ENCODE measurements around the gene MARS2.

The MARS2 gene

DNA sequence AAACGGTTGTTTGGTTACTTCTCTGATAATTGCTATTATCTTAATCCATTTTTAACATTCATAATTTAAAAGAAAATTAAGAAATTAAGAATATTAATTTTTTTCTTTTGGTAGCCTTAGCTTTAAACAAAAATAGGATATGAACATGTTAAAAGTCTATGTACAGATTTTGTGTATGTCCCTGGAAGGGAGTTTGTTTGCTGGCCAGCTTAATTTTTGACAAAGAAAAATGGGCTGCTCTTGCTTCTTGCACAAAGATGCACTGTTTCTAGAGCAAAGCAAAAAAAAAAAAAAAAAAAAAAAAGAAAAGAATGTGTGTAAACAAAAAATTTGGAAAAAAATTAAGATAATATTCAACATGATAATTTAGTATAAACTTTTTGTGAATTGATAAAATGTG is 31.1 kb upstream of the MARS2 start:
- H3K4me3 ChIP-seq (ENCODE audit: low read length), result no peak overlapping the region
- no peak for TF ChIP-seq EZH2phosphoT487 (IDR thresholded peaks at IDR 0.05; ENCODE audit: borderline replicate concordance, low read length)
- TF ChIP-seq, protein P1, sequence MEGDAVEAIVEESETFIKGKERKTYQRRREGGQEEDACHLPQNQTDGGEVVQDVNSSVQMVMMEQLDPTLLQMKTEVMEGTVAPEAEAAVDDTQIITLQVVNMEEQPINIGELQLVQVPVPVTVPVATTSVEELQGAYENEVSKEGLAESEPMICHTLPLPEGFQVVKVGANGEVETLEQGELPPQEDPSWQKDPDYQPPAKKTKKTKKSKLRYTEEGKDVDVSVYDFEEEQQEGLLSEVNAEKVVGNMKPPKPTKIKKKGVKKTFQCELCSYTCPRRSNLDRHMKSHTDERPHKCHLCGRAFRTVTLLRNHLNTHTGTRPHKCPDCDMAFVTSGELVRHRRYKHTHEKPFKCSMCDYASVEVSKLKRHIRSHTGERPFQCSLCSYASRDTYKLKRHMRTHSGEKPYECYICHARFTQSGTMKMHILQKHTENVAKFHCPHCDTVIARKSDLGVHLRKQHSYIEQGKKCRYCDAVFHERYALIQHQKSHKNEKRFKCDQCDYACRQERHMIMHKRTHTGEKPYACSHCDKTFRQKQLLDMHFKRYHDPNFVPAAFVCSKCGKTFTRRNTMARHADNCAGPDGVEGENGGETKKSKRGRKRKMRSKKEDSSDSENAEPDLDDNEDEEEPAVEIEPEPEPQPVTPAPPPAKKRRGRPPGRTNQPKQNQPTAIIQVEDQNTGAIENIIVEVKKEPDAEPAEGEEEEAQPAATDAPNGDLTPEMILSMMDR (IDR thresholded peaks at IDR 0.05; ENCODE audit: low read depth, low read length, poor library complexity, severe bottlenecking), result no peak

DNA sequence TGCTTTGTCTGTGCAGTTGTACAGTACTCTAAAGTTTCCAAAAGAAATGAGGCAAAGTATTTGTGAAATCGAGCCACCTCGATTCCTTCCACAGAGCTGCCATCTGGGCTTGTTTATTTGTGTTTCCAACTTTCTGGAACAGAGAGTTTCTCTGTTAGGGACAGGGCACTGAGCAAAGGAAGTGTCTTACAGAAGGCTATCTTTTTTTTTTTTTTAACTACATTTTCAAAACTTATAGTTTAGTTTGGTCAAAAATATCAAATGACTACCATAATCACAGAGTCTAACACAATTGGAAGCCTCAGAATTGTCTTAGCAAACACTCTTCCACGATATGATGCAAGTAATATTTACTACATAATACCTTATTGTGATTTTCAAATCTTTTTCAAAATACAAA is 30.6 kb upstream of the MARS2 start:
- Histone ChIP-seq H3K4me1 (ENCODE audit: control insufficient read depth, low read length) (no peaks in the 10 kb centered on the region), H3K79me2 (ENCODE audit: control insufficient read depth, low read length) (no peaks in the 10 kb centered on the region), H3F3A (ENCODE audit: control insufficient read depth, insufficient read depth) (no peaks in the 10 kb centered on the region), H4K20me1 (ENCODE audit: control insufficient read depth, insufficient read depth, low read depth, low read length) (no peaks in the 10 kb centered on the region), H3K9me3 (ENCODE audit: control insufficient read depth, insufficient read depth, low read length) (no peaks in the 10 kb centered on the region), H3K36me3 (ENCODE audit: control insufficient read depth, low read length) (no peaks in the 10 kb centered on the region), H3K27me3 (ENCODE audit: control insufficient read depth, low read length) (peaks cover 15% of the 10 kb centered on the region), H3K4me2 (ENCODE audit: low read length) (no peak overlapping the region), H3K4me3 (ENCODE audit: low read length) (no peak overlapping the region), H3K9me2 (replicated peaks; ENCODE audit: control insufficient read depth, low read length) (no peaks in the 10 kb centered on the region), H3K27ac (ENCODE audit: low read depth, low read length) (no peak overlapping the region)
- TF ChIP-seq, protein P1 (IDR thresholded peaks at IDR 0.05; ENCODE audit: low read depth, low read length, poor library complexity, severe bottlenecking), result no peak
- no peak for TF ChIP-seq EZH2phosphoT487 (IDR thresholded peaks at IDR 0.05; ENCODE audit: borderline replicate concordance, low read length)

More for the DNA sequence above, 31.1 kb upstream of the MARS2 start:
- Histone ChIP-seq H3K9me3 (ENCODE audit: control insufficient read depth, insufficient read depth, low read length) (no peaks in the 10 kb centered on the region), H3F3A (ENCODE audit: control insufficient read depth, insufficient read depth) (no peaks in the 10 kb centered on the region), H3K4me1 (ENCODE audit: control insufficient read depth, low read length) (no peaks in the 10 kb centered on the region), H3K79me2 (ENCODE audit: control insufficient read depth, low read length) (no peaks in the 10 kb centered on the region), H3K4me2 (ENCODE audit: low read length) (no peak overlapping the region), H3K27ac (ENCODE audit: low read depth, low read length) (no peak overlapping the region), H3K36me3 (ENCODE audit: control insufficient read depth, low read length) (no peaks in the 10 kb centered on the region), H3K9me2 (replicated peaks; ENCODE audit: control insufficient read depth, low read length) (no peaks in the 10 kb centered on the region), H3K27me3 (ENCODE audit: control insufficient read depth, low read length) (peaks cover 15% of the 10 kb centered on the region), H4K20me1 (ENCODE audit: control insufficient read depth, insufficient read depth, low read depth, low read length) (no peaks in the 10 kb centered on the region)

DNA sequence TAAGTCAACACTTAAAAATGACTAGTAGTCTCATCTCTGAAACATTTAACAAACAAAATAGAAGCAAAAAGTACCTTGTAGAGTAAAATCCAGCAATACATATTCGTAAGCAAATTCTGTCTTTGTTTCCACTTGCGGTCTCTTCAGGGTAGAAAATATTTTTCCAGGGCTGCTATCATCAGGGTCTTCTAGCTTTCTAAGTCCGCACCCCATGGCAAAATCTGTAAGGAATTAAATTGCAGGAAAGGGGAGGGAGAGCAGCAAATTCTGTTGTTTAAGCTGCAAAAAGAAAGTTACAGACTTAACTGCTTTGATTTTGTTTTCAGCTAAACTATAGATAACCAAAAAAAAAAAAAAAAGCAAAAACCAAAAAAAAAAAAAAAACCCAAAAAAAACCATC is 29.9 kb upstream of the MARS2 start, which contains the start of gene RFTN2:
Gene RFTN2, minus strand, starts transcription at position 342 of the 400 bp plus-strand sequence. Its CDS starts 129 bp downstream, at position 213.
- Histone ChIP-seq H3F3A (ENCODE audit: control insufficient read depth, insufficient read depth) (no peaks in the 10 kb centered on the region), H3K27ac (ENCODE audit: low read depth, low read length) (no peak within 1 kb of the TSS), H4K20me1 (ENCODE audit: control insufficient read depth, insufficient read depth, low read depth, low read length) (no peaks in the 10 kb centered on the region), H3K36me3 (ENCODE audit: control insufficient read depth, low read length) (no peaks in the 10 kb centered on the region), H3K4me3 (ENCODE audit: low read length) (no peak within 1 kb of the TSS), H3K4me1 (ENCODE audit: control insufficient read depth, low read length) (no peaks in the 10 kb centered on the region), H3K9me3 (ENCODE audit: control insufficient read depth, insufficient read depth, low read length) (no peaks in the 10 kb centered on the region), H3K9me2 (replicated peaks; ENCODE audit: control insufficient read depth, low read length) (no peaks in the 10 kb centered on the region), H3K79me2 (ENCODE audit: control insufficient read depth, low read length) (no peaks in the 10 kb centered on the region), H3K4me2 (ENCODE audit: low read length) (no peak within 1 kb of the TSS), H3K27me3 (ENCODE audit: control insufficient read depth, low read length) (peaks cover 15% of the 10 kb centered on the region)
- TF ChIP-seq EZH2phosphoT487 (IDR thresholded peaks at IDR 0.05; ENCODE audit: borderline replicate concordance, low read length), result no peak
- TF ChIP-seq, protein P1 (IDR thresholded peaks at IDR 0.05; ENCODE audit: low read depth, low read length, poor library complexity, severe bottlenecking), result no peak

Measured in DOHH2 (cell line).